ENCODE measurements around the gene KRT84. TPM values are rescaled to one million over a fixed set of nuclear protein-coding genes. Genes with fewer than 3 reads are reported as not detected.
A peak's percentile ranks its signal among the peaks of the same experiment; 100 is the strongest.

Gene KRT84
- total and polyA plus RNA-seq, 11 donors, result not detected

DNA sequence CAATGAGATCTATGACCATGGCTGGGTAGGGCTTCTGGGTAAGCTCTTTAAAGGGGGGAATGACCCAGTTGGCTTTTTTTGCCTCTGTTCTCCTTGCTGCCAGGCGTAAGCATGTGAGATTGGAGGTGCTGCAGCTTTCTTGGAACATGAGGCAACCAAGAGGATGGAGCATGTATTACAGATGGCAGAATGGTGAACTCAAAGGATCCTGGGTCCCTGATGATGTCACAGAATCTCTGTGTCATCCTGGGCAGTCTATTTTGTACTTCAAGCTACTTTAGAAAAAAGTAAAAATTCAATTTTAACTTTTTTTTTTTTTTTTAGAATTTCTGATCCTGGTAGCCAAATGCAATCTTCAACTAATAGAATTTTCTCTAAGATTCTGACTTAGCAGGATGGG is 12.7 kb upstream of the KRT84 start:
- Histone ChIP-seq H3K9me3 (no peaks in the 10 kb centered on the region), H3K36me3 (no peaks in the 10 kb centered on the region), H3K27ac (no peak overlapping the region), H3K4me1 (no peaks in the 10 kb centered on the region), H3K27me3 (peaks cover 0 to 16% (median 0%) of the 10 kb centered on the region in 9 donors), H3K4me3 (no peak overlapping the region)
- intact Hi-C loops (cut with DNase I), result no loop called here
- DNase-seq (no peak), ATAC-seq (no peak)
- TF ChIP-seq, protein P1, sequence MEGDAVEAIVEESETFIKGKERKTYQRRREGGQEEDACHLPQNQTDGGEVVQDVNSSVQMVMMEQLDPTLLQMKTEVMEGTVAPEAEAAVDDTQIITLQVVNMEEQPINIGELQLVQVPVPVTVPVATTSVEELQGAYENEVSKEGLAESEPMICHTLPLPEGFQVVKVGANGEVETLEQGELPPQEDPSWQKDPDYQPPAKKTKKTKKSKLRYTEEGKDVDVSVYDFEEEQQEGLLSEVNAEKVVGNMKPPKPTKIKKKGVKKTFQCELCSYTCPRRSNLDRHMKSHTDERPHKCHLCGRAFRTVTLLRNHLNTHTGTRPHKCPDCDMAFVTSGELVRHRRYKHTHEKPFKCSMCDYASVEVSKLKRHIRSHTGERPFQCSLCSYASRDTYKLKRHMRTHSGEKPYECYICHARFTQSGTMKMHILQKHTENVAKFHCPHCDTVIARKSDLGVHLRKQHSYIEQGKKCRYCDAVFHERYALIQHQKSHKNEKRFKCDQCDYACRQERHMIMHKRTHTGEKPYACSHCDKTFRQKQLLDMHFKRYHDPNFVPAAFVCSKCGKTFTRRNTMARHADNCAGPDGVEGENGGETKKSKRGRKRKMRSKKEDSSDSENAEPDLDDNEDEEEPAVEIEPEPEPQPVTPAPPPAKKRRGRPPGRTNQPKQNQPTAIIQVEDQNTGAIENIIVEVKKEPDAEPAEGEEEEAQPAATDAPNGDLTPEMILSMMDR (IDR thresholded peaks at IDR 0.05), result no peak
- TF ChIP-seq POLR2A (IDR thresholded peaks at IDR 0.05), result no peak
- WGBS, 4 donors, result 83 to 95% (median 91%) methylated on average over 1 of the region's 1 CpG

DNA sequence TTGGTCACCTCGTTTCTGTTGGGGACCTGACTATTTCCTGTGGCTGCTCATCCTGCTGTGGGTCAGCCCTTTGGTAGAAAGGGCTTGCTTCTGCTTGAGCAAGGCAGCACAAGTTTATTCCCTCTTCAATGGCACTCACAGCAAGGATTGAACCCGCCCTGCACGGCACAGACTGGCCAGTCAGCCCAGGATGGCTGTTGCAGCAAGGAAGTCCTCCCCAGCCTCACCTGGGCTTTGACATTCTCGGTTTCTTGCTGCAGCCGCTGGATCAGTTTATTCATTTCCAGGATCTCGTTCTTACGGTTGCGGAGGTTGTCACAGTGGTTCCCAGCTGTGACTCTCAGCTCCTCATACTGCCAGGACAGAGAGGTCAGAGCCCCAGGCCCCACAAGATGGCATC is 11.2 kb upstream of the KRT84 start:
- Histone ChIP-seq H3K9me3 (no peaks in the 10 kb centered on the region), H3K36me3 (no peaks in the 10 kb centered on the region), H3K27ac (no peak overlapping the region), H3K4me1 (peaks cover 0 to under 1% (median 0%) of the 10 kb centered on the region in 12 donors), H3K27me3 (peaks cover 0 to 16% (median 0%) of the 10 kb centered on the region in 9 donors), H3K4me3 (no peak overlapping the region)
- WGBS, 4 donors, result 75 to 83% (median 82%) methylated on average over 8 of the region's 8 CpGs
- TF ChIP-seq, protein P1 (IDR thresholded peaks at IDR 0.05), result no peak
- TF ChIP-seq POLR2A (IDR thresholded peaks at IDR 0.05), result no peak
- ATAC-seq (no peak), DNase-seq (no peak)
- intact Hi-C loops (cut with DNase I), result no loop called here

DNA sequence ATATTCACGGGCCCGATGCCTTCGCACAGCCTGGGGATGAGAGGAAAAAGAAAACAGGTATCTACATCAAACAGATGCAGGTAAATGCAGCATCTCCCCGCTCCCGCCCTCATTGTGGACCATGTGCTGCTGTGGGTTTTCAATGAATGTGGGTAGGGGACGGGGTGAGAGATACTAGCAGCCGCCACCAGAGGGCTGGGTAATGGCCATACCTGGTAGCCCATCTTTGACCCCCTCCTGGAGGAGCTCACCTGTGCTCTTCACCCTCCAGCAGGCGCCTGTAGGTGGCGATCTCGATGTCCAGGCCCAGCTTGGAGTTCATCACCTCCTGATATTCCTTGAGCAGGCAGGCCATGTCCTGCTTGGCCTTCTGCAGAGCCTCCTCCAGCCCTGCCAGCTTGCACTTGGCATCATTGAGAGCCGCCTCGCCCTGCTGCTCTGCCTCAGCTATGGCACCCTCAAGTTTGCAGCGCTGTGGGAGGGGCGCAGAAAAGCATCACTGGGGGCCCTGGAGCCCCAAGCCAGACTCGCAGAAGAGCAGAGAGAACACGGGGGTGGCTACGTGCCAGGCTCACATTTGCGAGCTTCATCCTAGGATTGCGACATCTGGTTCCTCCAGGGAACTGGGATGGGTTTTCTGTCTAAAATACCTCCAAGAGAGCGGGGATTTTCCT is 10.4 kb upstream of the KRT84 start:
- 60 to 73% (median 67%) methylated on average over 20 of the region's 20 CpGs for WGBS, 4 donors
- no peaks in the 10 kb centered on the region for H3K36me3 ChIP-seq
- H3K27ac ChIP-seq, result no peak overlapping the region
- H3K27me3 ChIP-seq, result peaks cover 0 to 16% (median 0%) of the 10 kb centered on the region in 9 donors
- DNase-seq (no peak), ATAC-seq (no peak)
- H3K4me3 ChIP-seq, result no peak overlapping the region
- H3K9me3 ChIP-seq, result no peaks in the 10 kb centered on the region
- intact Hi-C loops (cut with DNase I), result no loop called here
- TF ChIP-seq, protein P1 (IDR thresholded peaks at IDR 0.05), result peak in 1 of 12 donors; percentile 21
- TF ChIP-seq POLR2A (IDR thresholded peaks at IDR 0.05), result no peak
- H3K4me1 ChIP-seq, result peaks cover 0 to 8% (median 0%) of the 10 kb centered on the region in 12 donors

DNA sequence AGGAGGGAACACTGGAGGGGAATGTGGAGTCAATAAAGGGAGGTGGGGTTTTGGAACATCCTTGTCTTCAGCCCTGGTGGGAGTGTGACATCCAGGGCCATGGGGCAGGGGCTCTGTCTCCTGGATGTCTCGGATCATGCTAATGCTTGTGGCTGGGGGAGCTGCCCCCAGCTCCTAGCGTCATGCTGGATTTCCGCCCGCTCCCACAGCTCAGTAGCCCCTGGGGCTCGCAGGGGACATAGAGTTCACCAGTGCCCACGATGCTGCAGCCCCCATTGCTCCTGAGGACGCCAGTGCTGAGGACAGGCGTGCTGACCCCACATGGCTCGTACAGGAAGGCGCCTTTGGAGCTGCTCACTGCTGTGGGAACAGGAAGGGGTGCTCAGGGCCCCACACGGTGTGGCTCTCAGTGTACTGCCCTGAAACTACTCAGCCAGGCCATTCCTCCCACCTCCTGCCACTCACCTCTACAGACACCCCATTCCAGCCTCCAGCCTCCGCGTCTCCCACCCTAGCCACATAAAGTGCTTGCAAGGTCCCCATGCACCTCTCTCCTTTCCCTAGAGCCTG is 9.5 kb upstream of the KRT84 start:
- intact Hi-C loops (cut with DNase I), result loop anchor here in 2 of 10 donors (5.0 kb wide), 1 partner anchor 112 kb away; no protein-coding TSS in a partner anchor
- Histone ChIP-seq H3K9me3 (no peaks in the 10 kb centered on the region), H3K27ac (no peak overlapping the region), H3K4me1 (peaks cover 0 to 12% (median 0%) of the 10 kb centered on the region in 12 donors), H3K4me3 (no peak overlapping the region), H3K36me3 (no peaks in the 10 kb centered on the region), H3K27me3 (peaks cover 0 to 16% (median 0%) of the 10 kb centered on the region in 9 donors)
- no peak for TF ChIP-seq POLR2A (IDR thresholded peaks at IDR 0.05)
- TF ChIP-seq, protein P1 (IDR thresholded peaks at IDR 0.05), result no peak
- ATAC-seq (no peak), DNase-seq (no peak)
- 77 to 87% (median 81%) methylated on average over 10 to 13 of the region's 13 CpGs for WGBS, 4 donors
